Cardiac ventricle fibroblast (primary cell): Measurements from ENCODE around the gene ABCF1. TPM values are rescaled to one million over a fixed set of nuclear protein-coding genes. Genes with fewer than 3 reads are reported as not detected.

Experiments used
- total RNA-seq: library from RNA; depleted of rRNA; stranded (reverse); fragments of >200 nt; gene quantifications from 2 replicates; pipeline ENCODE4 v1.2.3, GENCODE V29; 2015

Gene ABCF1
- 33.8 and 43.1 TPM in 2 replicates for total RNA-seq

GRCh38 chr6:30571075-30571761 lies at the start of gene ABCF1:
ABCF1 (plus strand) TSS chr6:30571442; CDS start chr6:30571488, 46 bp downstream.

DNA sequence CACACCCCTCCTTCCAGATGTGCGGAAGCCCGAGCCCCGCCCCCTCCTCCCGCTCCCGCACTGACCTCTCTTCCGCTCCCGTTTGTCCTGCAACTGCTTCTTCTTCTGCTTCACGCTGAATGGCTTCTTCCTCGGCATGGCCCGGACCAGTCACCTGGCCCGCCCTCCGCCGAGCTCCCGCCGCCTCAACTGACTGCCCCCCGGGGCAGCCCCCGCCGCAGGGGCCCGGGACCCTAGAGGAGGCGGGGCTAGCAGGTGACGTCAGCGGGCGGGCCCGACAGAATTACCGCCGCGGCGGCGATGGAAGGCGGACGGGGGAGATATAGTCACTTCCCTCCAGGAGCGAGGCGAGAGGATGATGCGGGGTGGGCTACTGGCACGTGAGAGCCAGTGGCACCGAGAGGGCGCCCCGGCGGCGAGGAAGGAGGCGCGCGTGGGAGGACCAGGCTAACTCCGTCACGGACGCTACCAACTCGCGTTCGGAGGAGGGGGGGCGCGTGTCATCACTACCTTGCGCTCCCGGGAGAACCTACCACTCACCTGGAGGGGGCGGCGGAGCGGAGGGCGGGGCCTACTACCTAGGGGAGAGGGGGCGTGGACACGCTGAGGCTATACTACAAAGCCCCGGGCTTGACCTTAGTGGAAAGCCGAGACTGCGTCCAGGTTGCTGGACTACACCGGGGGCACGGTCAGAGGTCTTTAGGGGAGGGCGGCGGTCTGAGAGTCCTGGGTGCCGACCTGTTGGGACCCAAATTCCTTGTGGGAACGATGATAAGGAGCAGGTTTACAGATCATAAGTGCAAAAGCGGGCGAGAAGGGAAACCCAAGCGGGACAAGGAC lies 15.0 kb upstream of the ABCF1 start, which contains the start of gene GNL1:
TSS of gene GNL1 (minus strand) at position 424 of the 840 bp plus-strand sequence. CDS start at position 138, 286 bp downstream.

DNA sequence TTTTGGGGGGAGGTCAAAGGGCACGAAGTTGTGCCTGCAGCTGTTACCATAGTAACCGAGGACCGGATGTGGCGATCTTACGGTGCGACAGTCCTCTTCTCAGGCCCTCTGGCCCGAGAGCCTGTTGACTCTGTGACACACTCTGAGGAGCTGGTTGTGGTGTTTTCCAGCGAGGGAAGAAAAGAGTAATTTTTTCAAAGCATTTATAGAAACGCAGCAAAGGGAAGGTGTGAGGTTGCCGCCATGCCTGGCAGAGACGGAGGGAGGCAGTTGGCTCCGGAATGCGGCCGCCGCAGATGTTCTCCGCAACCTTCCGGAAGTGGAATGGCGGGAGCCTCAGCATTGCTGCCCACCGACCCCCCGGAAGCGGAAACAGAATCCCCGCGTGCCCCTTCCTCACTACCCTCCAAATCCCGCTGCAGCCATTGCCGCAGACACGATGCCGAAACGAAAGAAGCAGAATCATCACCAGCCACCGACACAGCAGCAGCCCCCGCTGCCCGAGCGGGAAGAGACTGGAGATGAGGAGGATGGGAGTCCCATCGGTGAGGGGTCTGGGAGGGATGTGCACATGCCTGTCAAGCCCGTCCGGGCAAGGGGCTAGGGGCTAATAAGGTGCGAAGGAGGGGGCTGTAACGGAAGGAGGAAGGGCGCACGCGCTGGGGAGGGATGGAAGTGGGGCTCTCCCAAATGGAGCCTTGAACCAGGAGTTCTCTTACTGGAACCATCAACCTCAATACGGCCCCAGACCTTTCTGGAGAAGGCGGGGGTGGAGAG lies 14.1 kb upstream of the ABCF1 start, which contains the start of gene PRR3:
TSS of gene PRR3 (plus strand) at position 390 of the 777 bp plus-strand sequence. CDS start at position 440, 50 bp downstream.

GRCh38 chr6:30616811-30617564 lies 45.7 kb downstream of the ABCF1 start, which contains the start of gene PPP1R10:
PPP1R10 (minus strand) TSS chr6:30617243; CDS start chr6:30609944, 7,299 bp downstream.

GRCh38 chr6:30617565-30618269 lies 46.5 kb downstream of the ABCF1 start, which contains the start of gene MRPS18B:
MRPS18B (plus strand) TSS chr6:30617840; CDS start chr6:30617866, 26 bp downstream.

DNA sequence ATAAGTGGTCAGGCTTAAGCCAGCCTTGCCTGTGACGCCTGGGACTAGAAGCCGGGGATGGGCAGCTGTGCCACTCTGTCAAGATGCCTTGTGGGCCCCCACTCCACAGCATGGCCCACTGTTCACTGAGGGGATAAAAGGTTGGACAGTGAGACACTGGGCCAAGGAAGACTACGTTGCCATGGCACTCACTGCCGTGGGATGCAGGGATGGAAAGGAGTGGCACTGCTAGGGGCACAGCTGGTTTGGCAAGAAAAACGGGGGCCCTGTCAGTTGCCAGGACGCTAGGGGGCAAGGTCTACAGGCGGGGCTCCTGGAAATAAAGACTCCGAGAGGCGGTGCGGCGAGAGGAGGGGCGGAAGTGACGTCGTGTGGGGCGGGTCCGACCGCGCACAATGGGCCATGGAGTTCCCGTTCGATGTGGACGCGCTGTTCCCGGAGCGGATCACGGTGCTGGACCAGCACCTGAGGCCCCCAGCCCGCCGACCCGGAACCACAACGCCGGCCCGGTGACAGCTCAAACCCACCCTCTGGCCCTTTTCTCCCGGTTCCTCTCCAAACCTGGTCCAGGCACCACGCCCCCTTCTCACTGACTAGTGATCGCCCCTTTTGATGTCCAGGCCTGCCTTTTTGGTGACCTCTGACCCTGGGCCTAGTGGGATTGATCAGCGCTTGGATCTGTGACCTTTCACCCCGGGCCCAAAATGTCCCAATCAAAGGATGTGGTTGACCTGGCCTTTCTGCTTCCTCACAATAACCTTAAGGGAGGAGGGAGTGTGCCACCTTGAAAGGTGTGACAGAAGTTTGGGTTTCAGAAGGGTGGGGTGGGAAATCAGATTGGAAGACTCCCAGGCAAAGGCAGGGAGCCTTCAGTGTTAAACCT lies 55.5 kb downstream of the ABCF1 start, which contains the start of gene ATAT1:
TSS of gene ATAT1 (plus strand) at position 391 of the 883 bp plus-strand sequence.

Other genes with a start within 250 kb of the ABCF1 start
- gene TRIM39, start 244.5 kb upstream of the ABCF1 start, total RNA-seq, result 5.9 and 6.8 TPM in 2 replicates
- 52.2 and 53.2 TPM in 2 replicates for gene RPP21, start 226.3 kb upstream of the ABCF1 start, total RNA-seq
- gene HLA-E, start 81.9 kb upstream of the ABCF1 start, total RNA-seq, result 238 and 244 TPM in 2 replicates
- 31.1 and 31.2 TPM in 2 replicates for gene GNL1, start 15.0 kb upstream of the ABCF1 start, total RNA-seq
- 5.6 and 5.7 TPM in 2 replicates for gene PRR3, start 14.1 kb upstream of the ABCF1 start, total RNA-seq
- 25.5 and 31.0 TPM in 2 replicates for gene PPP1R10, start 45.8 kb downstream of the ABCF1 start, total RNA-seq
- 44.1 and 50.9 TPM in 2 replicates for gene MRPS18B, start 46.4 kb downstream of the ABCF1 start, total RNA-seq
- 0.69 and 3.3 TPM in 2 replicates for gene ATAT1, start 55.4 kb downstream of the ABCF1 start, total RNA-seq
- 4.1 and 4.6 TPM in 2 replicates for gene C6orf136, start 75.7 kb downstream of the ABCF1 start, total RNA-seq
- 11.4 and 11.7 TPM in 2 replicates for gene DHX16, start 101.6 kb downstream of the ABCF1 start, total RNA-seq
- gene PPP1R18, start 115.2 kb downstream of the ABCF1 start, total RNA-seq, result 51.2 and 57.3 TPM in 2 replicates
- gene NRM, start 119.5 kb downstream of the ABCF1 start, total RNA-seq, result 4.2 and 4.6 TPM in 2 replicates
- 7.6 and 7.8 TPM in 2 replicates for gene MDC1, start 145.8 kb downstream of the ABCF1 start, total RNA-seq
- gene TUBB, start 148.9 kb downstream of the ABCF1 start, total RNA-seq, result 217 and 218 TPM in 2 replicates
- 68.3 and 71.3 TPM in 2 replicates for gene FLOT1, start 171.2 kb downstream of the ABCF1 start, total RNA-seq
- 18.3 and 18.7 TPM in 2 replicates for gene IER3, start 173.1 kb downstream of the ABCF1 start, total RNA-seq